ENCODE results near the gene APOO. TPM values are rescaled to one million over a fixed set of nuclear protein-coding genes. Genes with fewer than 3 reads are reported as not detected.

Gene APOO
- total and polyA plus RNA-seq, 2 experiments from 2014 or later: 32.8 to 72.4 TPM

DNA sequence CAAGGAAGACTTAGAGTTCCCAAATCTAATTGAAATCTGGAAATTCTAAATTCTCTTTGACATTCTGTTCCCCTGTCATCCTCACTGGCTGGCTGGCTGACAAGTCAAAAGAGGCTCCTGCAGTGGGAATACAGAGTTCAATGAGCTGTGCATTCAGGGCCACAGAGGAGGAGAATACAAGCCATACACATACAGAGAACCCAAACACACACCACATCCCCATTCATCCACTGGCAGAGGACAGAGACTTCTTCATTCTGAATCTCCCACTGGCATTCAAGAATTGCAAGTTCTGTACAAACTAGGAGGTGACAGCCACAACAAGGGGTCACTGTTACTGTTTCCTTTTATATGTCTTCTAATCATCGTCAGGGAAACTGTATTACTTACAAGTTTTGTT, 75.0 kb downstream of the APOO start:
- Mint-ChIP-seq H3K4me1 (peaks cover 3% of the 10 kb centered on the region; the same call in 2 of the 3 replicates), H3K27ac (no peak overlapping the region), H3K9me3 (no peaks in the 10 kb centered on the region), H3K27me3 (ENCODE audit: insufficient read depth, low read depth, poor library complexity) (no peaks in the 10 kb centered on the region), H3K36me3 (ENCODE audit: low read depth) (no peaks in the 10 kb centered on the region), H3K4me3 (no peak overlapping the region)
- H3K9me2 ChIP-seq (ENCODE audit: insufficient read depth): no peaks in the 10 kb centered on the region
- no peaks in the 10 kb centered on the region for H3K4me1 ChIP-seq (ENCODE audit: insufficient read depth)
- H3K36me3 ChIP-seq (ENCODE audit: insufficient read depth): no peaks in the 10 kb centered on the region
- H3F3A ChIP-seq (replicated peaks; ENCODE audit: low read depth): no peaks in the 10 kb centered on the region
- no peaks in the 10 kb centered on the region for H3K27me3 ChIP-seq (ENCODE audit: insufficient read depth)
- H3K27ac ChIP-seq (ENCODE audit: low read depth): no peak overlapping the region
- DNase-seq (ENCODE audit: low spot score): no peak
- no peaks in the 10 kb centered on the region for H4K20me1 ChIP-seq (replicated peaks; ENCODE audit: insufficient read depth)
- TF ChIP-seq EZH2 (IDR thresholded peaks at IDR 0.05; ENCODE audit: low read depth, unreplicated experiment): no peak
- TF ChIP-seq, protein P1, sequence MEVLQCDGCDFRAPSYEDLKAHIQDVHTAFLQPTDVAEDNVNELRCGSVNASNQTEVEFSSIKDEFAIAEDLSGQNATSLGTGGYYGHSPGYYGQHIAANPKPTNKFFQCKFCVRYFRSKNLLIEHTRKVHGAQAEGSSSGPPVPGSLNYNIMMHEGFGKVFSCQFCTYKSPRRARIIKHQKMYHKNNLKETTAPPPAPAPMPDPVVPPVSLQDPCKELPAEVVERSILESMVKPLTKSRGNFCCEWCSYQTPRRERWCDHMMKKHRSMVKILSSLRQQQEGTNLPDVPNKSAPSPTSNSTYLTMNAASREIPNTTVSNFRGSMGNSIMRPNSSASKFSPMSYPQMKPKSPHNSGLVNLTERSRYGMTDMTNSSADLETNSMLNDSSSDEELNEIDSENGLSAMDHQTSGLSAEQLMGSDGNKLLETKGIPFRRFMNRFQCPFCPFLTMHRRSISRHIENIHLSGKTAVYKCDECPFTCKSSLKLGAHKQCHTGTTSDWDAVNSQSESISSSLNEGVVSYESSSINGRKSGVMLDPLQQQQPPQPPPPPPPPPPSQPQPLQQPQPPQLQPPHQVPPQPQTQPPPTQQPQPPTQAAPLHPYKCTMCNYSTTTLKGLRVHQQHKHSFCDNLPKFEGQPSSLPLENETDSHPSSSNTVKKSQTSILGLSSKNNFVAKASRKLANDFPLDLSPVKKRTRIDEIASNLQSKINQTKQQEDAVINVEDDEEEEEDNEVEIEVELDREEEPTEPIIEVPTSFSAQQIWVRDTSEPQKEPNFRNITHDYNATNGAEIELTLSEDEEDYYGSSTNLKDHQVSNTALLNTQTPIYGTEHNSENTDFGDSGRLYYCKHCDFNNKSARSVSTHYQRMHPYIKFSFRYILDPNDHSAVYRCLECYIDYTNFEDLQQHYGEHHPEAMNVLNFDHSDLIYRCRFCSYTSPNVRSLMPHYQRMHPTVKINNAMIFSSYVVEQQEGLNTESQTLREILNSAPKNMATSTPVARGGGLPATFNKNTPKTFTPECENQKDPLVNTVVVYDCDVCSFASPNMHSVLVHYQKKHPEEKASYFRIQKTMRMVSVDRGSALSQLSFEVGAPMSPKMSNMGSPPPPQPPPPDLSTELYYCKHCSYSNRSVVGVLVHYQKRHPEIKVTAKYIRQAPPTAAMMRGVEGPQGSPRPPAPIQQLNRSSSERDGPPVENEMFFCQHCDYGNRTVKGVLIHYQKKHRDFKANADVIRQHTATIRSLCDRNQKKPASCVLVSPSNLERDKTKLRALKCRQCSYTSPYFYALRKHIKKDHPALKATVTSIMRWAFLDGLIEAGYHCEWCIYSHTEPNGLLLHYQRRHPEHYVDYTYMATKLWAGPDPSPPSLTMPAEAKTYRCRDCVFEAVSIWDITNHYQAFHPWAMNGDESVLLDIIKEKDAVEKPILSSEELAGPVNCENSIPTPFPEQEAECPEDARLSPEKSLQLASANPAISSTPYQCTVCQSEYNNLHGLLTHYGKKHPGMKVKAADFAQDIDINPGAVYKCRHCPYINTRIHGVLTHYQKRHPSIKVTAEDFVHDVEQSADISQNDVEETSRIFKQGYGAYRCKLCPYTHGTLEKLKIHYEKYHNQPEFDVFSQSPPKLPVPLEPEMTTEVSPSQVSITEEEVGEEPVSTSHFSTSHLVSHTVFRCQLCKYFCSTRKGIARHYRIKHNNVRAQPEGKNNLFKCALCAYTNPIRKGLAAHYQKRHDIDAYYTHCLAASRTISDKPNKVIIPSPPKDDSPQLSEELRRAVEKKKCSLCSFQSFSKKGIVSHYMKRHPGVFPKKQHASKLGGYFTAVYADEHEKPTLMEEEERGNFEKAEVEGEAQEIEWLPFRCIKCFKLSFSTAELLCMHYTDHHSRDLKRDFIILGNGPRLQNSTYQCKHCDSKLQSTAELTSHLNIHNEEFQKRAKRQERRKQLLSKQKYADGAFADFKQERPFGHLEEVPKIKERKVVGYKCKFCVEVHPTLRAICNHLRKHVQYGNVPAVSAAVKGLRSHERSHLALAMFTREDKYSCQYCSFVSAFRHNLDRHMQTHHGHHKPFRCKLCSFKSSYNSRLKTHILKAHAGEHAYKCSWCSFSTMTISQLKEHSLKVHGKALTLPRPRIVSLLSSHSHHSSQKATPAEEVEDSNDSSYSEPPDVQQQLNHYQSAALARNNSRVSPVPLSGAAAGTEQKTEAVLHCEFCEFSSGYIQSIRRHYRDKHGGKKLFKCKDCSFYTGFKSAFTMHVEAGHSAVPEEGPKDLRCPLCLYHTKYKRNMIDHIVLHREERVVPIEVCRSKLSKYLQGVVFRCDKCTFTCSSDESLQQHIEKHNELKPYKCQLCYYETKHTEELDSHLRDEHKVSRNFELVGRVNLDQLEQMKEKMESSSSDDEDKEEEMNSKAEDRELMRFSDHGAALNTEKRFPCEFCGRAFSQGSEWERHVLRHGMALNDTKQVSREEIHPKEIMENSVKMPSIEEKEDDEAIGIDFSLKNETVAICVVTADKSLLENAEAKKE (CRISPR knock-in tag; IDR thresholded peaks at IDR 0.05): no peak
- H3K79me2 ChIP-seq (replicated peaks; ENCODE audit: insufficient read depth): no peaks in the 10 kb centered on the region
- H3K4me3 ChIP-seq: no peak overlapping the region
- no peak overlapping the region for H3K4me2 ChIP-seq
- ATAC-seq: no peak
- H2AFZ ChIP-seq: no peak overlapping the region

DNA sequence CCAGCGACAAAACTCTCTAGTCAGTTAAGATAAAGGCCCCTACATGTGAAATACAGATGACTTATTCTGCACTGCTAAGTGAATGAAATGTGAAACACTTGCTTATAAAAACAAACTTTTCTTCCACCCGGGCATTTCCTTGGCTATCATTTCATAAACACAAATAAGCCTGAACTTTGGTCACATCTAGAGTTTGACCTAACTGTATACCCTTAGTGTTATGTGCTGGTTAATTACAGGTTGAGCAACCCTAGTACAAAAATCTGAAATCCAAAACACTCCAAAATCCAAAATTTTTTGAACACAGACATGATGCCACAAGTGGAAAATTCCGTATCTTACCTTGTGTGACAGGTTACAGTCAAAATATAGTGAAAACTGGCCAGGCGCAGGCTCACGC, 78.9 kb downstream of the APOO start:
- TF ChIP-seq JUNB (IDR thresholded peaks at IDR 0.05; ENCODE audit: unreplicated experiment) (no peak), POLR2AphosphoS5 (IDR thresholded peaks at IDR 0.05; ENCODE audit: low read depth) (no peak), ZNF114 (CRISPR knock-in tag; IDR thresholded peaks at IDR 0.05) (no peak), EZH2phosphoT487 (IDR thresholded peaks at IDR 0.05; ENCODE audit: unreplicated experiment) (no peak), EZH2 (IDR thresholded peaks at IDR 0.05; ENCODE audit: low read depth, unreplicated experiment) (no peak), NANOG (IDR thresholded peaks at IDR 0.05; ENCODE audit: borderline replicate concordance) (no peak)
- Histone ChIP-seq H3F3A (replicated peaks; ENCODE audit: low read depth) (no peaks in the 10 kb centered on the region), H3K79me2 (replicated peaks; ENCODE audit: insufficient read depth) (no peaks in the 10 kb centered on the region), H2AFZ (no peak overlapping the region), H3K27me3 (ENCODE audit: insufficient read depth) (no peaks in the 10 kb centered on the region), H3K27ac (ENCODE audit: low read depth) (no peak overlapping the region), H3K36me3 (ENCODE audit: insufficient read depth) (no peaks in the 10 kb centered on the region), H4K20me1 (replicated peaks; ENCODE audit: insufficient read depth) (no peaks in the 10 kb centered on the region), H3K4me2 (no peak overlapping the region), H3K4me3 (no peak overlapping the region), H3K9me2 (ENCODE audit: insufficient read depth) (no peaks in the 10 kb centered on the region), H3K4me1 (ENCODE audit: insufficient read depth) (no peaks in the 10 kb centered on the region)
- H3K9me3 Mint-ChIP-seq: no peaks in the 10 kb centered on the region
- no peaks in the 10 kb centered on the region for H3K36me3 Mint-ChIP-seq (ENCODE audit: low read depth)
- no peak overlapping the region for H3K27ac Mint-ChIP-seq
- ATAC-seq (no peak), DNase-seq (ENCODE audit: low spot score) (no peak)
- no peak overlapping the region for H3K4me3 Mint-ChIP-seq
- no peaks in the 10 kb centered on the region for H3K27me3 Mint-ChIP-seq (ENCODE audit: insufficient read depth, low read depth, poor library complexity)
- peaks cover 3% of the 10 kb centered on the region; the same call in 2 of the 3 replicates for H3K4me1 Mint-ChIP-seq
